Transverse colon (tissue), 4 donors: Measurements from ENCODE around the gene NME4. TPM values are rescaled to one million over a fixed set of nuclear protein-coding genes. Genes with fewer than 3 reads are reported as not detected.
"Not testable (repeated sequence)": the region's sequence is repeated elsewhere in the genome, so short reads cannot be mapped to it uniquely, and the experiment has no call there.

Source experiments
- DNase-seq: peaks from one replicate; pipeline ENCODE4 v3.0.0-alpha.2; 2019
- H3K27ac ChIP-seq, 4 donors: fragments of 200-600 bp; sonication (generic); 2 replicates each; pipeline ENCODE4 v1.5.1; 2016 to 2018; ENCODE audit warnings: inconsistent platforms in 4 of 4
- H3K27me3 ChIP-seq: fragments of 200-600 bp; sonication (generic); 2 replicates; pipeline ENCODE4 v1.5.1; 2017; ENCODE audit warnings: inconsistent platforms
- H3K36me3 ChIP-seq, 4 donors: fragments of 200-600 bp; sonication (generic); 2 replicates each; pipeline ENCODE4 v1.5.1; 2017 to 2019; ENCODE audit warnings: inconsistent platforms in 4 of 4
- H3K4me1 ChIP-seq, 4 donors: fragments of 200-600 bp; sonication (generic); 2 replicates each; pipeline ENCODE4 v1.5.1; 2017 to 2020; ENCODE audit warnings: inconsistent platforms in 4 of 4
- H3K4me3 ChIP-seq, 4 donors: fragments of 200-600 bp; sonication (generic); 1 replicate in 1 of 4; 2 replicates in 3 of 4; pipeline versions ENCODE4 v1.5.1 to v1.6.1; 2017 to 2019; ENCODE audit warnings: inconsistent platforms in 4 of 4
- H3K9me3 ChIP-seq, 2 donors: fragments of 200-600 bp; sonication (generic); 2 replicates each; pipeline ENCODE4 v1.5.1; 2017 to 2019; ENCODE audit warnings: inconsistent platforms in 2 of 2
- CTCF ChIP-seq, 5 experiments: fragments of 200-600 bp in 3 of 5; fragments of 450-650 bp in 2 of 5; sonication (generic) in 3 of 5; IDR thresholded peaks; 1 replicate in 2 of 5; 2 replicates in 3 of 5; pipeline ENCODE4 v1.5.1; 2016 to 2017; ENCODE audit warnings: antibody characterized with exemption in 5 of 5, inconsistent platforms in 3 of 5, mild to moderate bottlenecking in 2 of 5, moderate library complexity in 1 of 5
- EP300 ChIP-seq: sonication (generic); formaldehyde crosslinking; IDR thresholded peaks from one replicate; pipeline ENCODE4 v1.6.1; 2017; ENCODE audit warnings: antibody characterized with exemption, low read depth
- POLR2A ChIP-seq: fragments of 450-650 bp; IDR thresholded peaks from one replicate; pipeline ENCODE4 v1.6.1; 2016; ENCODE audit warnings: antibody characterized with exemption, mild to moderate bottlenecking, moderate library complexity
- POLR2AphosphoS5 ChIP-seq, 3 donors: sonication (generic); formaldehyde crosslinking; IDR thresholded peaks; one replicate each; pipeline ENCODE4 v1.6.1; 2016; ENCODE audit warnings: antibody characterized with exemption in 3 of 3
- WGBS, 2 donors: methylation state at CpG; one replicate each; pipeline ENCODE4 v1.1.5; 2018; ENCODE audit warnings: low coverage in 1 of 2; 5-methylcytosine and 5-hydroxymethylcytosine counted together
- in situ Hi-C, 4 donors: fragments of 200-750 bp; cut with MboI; loops; one replicate each; pipeline versions ENCODE4 v1.15.0 to v1.15.1; 2017; ENCODE audit warnings: low sequenced_read_pairs in 3 of 4, low pct_ligation_motif_present in 1 of 4, low pct_unique_long_range_greater_than_20kb in 1 of 4
- intact Hi-C: fragments of 100-400 bp; cut with DNase I; formaldehyde crosslinking; loops from one replicate; pipeline ENCODE4 v1.15.1; 2023; ENCODE audit warnings: low total_unique reads
- total RNA-seq, 4 donors: library from RNA; depleted of rRNA; stranded (reverse); fragments of >200 nt; gene quantifications; one replicate each; pipeline ENCODE4 v1.1.0, GENCODE V29; 2016

The NME4 gene
- total RNA-seq, 4 donors from 2014 or later = 37.5 to 82.3 (median 58.1) TPM

GRCh38 chr16:361872-362701 is 34.9 kb upstream of the NME4 start:
- Histone ChIP-seq H3K27me3 (peaks cover 17% of the 10 kb centered on the region), H3K27ac (no peak overlapping the region), H3K36me3 (no peaks in the 10 kb centered on the region), H3K9me3 (no peaks in the 10 kb centered on the region), H3K4me3 (no peak overlapping the region), H3K4me1 (peaks cover 0 to 6% (median 3%) of the 10 kb centered on the region in 4 donors)
- in situ Hi-C loops (no loop called here), intact Hi-C loops (no loop called here)
- TF ChIP-seq CTCF (IDR thresholded peaks at IDR 0.05) (peak; percentile 66 to 90 (median 79)), POLR2A (no peak)
- 32% methylated on average over 26 of the region's 30 CpGs; no CpG with 5 or more reads in 1 of the 2 donors for WGBS, 2 donors
- peak; percentile 84 for DNase-seq

- H3K4me1 ChIP-seq, H3K4me3 ChIP-seq, H3K9me3 ChIP-seq, in situ Hi-C loops, H3K36me3 ChIP-seq, DNase-seq, H3K27ac ChIP-seq, intact Hi-C loops: not testable (repeated sequence)
- WGBS, 2 donors = 83% methylated on average over 21 of the region's 24 CpGs; no CpG with 5 or more reads in 1 of the 2 donors
- peaks cover 17% of the 10 kb centered on the region for H3K27me3 ChIP-seq
Observed at GRCh38 chr16:362702-362999, 34.3 kb upstream of the NME4 start.

GRCh38 chr16:363110-363765 is 33.8 kb upstream of the NME4 start:
- in situ Hi-C loops = no loop called here
- intact Hi-C loops = no loop called here

GRCh38 chr16:363766-364490 is 33.1 kb upstream of the NME4 start:
- intact Hi-C loops (no loop called here), in situ Hi-C loops (no loop called here)
- WGBS, 2 donors = 21% methylated on average over 15 of the region's 24 CpGs; no CpG with 5 or more reads in 1 of the 2 donors
- H3K36me3 ChIP-seq = peaks cover 0 to 15% (median 4%) of the 10 kb centered on the region in 4 donors
- H3K9me3 ChIP-seq = no peaks in the 10 kb centered on the region
- H3K4me3 ChIP-seq = no peak overlapping the region
- H3K27me3 ChIP-seq = peaks cover 17% of the 10 kb centered on the region
- H3K27ac ChIP-seq = no peak overlapping the region
- peaks cover 0 to 6% (median 3%) of the 10 kb centered on the region in 4 donors for H3K4me1 ChIP-seq
- TF ChIP-seq POLR2A = no peak
- no peak for TF ChIP-seq POLR2AphosphoS5 (IDR thresholded peaks at IDR 0.05)
- TF ChIP-seq CTCF (IDR thresholded peaks at IDR 0.05) = no peak
- no peak for TF ChIP-seq EP300
- DNase-seq = no peak

More at GRCh38 chr16:363110-363765, 33.8 kb upstream of the NME4 start:
- no peak for DNase-seq
- Histone ChIP-seq H3K9me3 (no peaks in the 10 kb centered on the region), H3K4me1 (peaks cover 0 to 6% (median 3%) of the 10 kb centered on the region in 4 donors), H3K27me3 (peaks cover 17% of the 10 kb centered on the region), H3K36me3 (peaks cover 0 to 11% (median 2%) of the 10 kb centered on the region in 4 donors), H3K27ac (no peak overlapping the region), H3K4me3 (no peak overlapping the region)
- no peak for TF ChIP-seq EP300
- TF ChIP-seq POLR2A = no peak
- no peak for TF ChIP-seq CTCF (IDR thresholded peaks at IDR 0.05)
- no peak for TF ChIP-seq POLR2AphosphoS5 (IDR thresholded peaks at IDR 0.05)
- WGBS, 2 donors = 20 to 45% methylated on average over 1 to 20 of the region's 20 CpGs
